ENCODE results near the gene DDX51. TPM values are rescaled to one million over a fixed set of nuclear protein-coding genes. Genes with fewer than 3 reads are reported as not detected.

Gene DDX51
- total and polyA plus RNA-seq, 2 experiments from 2014 or later: 12.4 to 18.3 TPM

DNA sequence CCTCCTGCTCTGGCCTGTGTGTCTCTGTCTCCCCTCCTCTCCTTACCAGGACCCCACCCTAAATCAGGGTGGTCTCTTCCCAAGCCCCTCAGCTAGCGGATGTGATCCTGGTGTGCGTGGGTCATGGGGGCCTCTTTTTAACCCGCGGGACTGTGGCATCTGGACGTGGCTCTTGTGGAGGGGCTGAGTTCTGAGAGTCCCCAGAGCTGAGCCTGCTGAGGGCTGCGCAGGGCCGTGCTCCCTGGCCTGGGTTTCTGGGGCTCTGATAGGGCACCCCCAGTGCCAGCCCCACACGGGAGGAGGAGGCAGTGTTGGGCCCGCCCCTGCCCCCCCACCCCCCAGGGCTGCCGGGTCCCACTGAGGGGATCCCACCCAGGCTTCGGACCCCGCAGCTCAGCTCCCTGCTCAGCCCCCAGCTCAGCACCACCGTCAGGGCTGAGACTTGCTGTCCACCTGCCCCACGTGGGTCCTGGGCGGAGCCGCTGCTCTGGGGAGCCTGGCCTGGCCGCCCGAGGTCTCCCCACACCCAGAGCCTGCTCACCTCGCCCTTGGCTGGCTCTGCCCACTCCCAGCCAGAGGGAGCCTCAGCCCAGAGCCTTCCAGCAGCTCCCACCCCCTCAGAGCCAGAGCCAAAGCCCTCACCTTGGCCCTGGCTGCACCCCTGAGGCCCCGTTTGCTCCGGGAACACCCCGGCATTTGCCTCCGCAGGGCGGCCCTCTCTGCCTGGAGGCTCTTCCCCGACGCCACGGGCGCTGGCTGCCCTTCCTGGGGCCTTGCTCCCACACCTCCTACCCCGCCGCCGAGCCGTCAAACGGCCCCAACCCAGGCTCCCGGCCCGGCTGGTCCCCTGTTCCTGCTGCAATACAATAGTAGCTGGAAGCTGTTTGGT, 31.6 kb upstream of the DDX51 start:
- peaks cover 21% of the 10 kb centered on the region for H3K27me3 Mint-ChIP-seq (ENCODE audit: insufficient read depth, low read depth, poor library complexity)
- Histone ChIP-seq H3K4me3 (no peak overlapping the region), H3K4me2 (no peak overlapping the region), H3F3A (replicated peaks; ENCODE audit: low read depth) (no peaks in the 10 kb centered on the region), H3K27me3 (ENCODE audit: insufficient read depth) (no peaks in the 10 kb centered on the region), H4K20me1 (replicated peaks; ENCODE audit: insufficient read depth) (no peaks in the 10 kb centered on the region; the same call in 1 of the 2 replicates), H3K9me2 (ENCODE audit: insufficient read depth) (no peaks in the 10 kb centered on the region), H3K27ac (ENCODE audit: low read depth) (no peak overlapping the region), H3K4me1 (ENCODE audit: insufficient read depth) (no peaks in the 10 kb centered on the region), H3K79me2 (replicated peaks; ENCODE audit: insufficient read depth) (no peaks in the 10 kb centered on the region), H3K36me3 (ENCODE audit: insufficient read depth) (no peaks in the 10 kb centered on the region), H2AFZ (no peak overlapping the region)
- H3K9me3 Mint-ChIP-seq: no peaks in the 10 kb centered on the region
- ATAC-seq (peak; percentile 39), DNase-seq (ENCODE audit: low spot score) (no peak)
- H3K4me3 Mint-ChIP-seq: no peak overlapping the region
- no peaks in the 10 kb centered on the region for H3K36me3 Mint-ChIP-seq (ENCODE audit: low read depth)
- no peak overlapping the region for H3K27ac Mint-ChIP-seq
- TF ChIP-seq EZH2 (IDR thresholded peaks at IDR 0.05; ENCODE audit: low read depth, unreplicated experiment): no peak
- H3K4me1 Mint-ChIP-seq: peaks cover 6% of the 10 kb centered on the region; the same call in 2 of the 3 replicates

DNA sequence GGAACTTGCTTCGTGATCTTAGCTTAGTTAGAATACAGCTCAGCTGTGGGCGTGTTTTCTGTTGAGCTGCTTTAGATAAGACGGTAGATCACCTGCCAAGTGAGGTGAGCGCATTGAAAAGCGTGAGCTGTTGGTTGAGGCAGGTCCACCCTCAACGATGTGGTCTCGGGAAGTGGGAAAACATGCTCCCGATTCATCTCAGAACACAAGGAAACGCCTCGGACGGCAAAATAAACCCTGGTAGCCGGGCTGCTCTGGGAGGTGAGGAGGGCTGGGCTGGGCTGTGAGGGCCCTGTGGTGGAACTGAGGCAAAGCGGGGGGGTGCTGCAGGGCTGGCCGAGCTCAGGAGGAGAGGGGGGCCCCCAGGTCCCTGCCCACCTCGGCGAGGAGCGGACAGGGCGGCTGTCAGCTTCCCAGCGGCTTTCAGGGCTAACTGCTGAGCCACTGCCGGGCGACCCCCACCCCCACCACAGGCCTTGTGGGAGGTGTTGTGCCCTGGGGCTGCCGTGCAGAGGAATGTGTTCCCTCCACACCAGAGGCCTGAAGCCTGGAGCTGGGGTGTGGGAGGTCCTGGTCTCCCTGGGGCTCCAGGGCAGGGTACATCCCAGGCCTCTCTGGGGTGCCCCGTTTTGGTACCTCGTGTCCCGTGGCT, 30.8 kb upstream of the DDX51 start:
- no peak for DNase-seq (ENCODE audit: low spot score)
- ATAC-seq: peak; percentile 12; the same call in 2 of the 3 replicates
- H3K4me3 ChIP-seq: no peak overlapping the region
- Mint-ChIP-seq H3K4me3 (no peak overlapping the region), H3K27ac (no peak overlapping the region), H3K9me3 (no peaks in the 10 kb centered on the region), H3K27me3 (ENCODE audit: insufficient read depth, low read depth, poor library complexity) (peaks cover 19% of the 10 kb centered on the region), H3K4me1 (peaks cover 6% of the 10 kb centered on the region; the same call in 2 of the 3 replicates), H3K36me3 (ENCODE audit: low read depth) (no peaks in the 10 kb centered on the region)
- no peaks in the 10 kb centered on the region for H3K27me3 ChIP-seq (ENCODE audit: insufficient read depth)
- H2AFZ ChIP-seq: no peak overlapping the region
- no peaks in the 10 kb centered on the region for H3K9me2 ChIP-seq (ENCODE audit: insufficient read depth)
- no peaks in the 10 kb centered on the region for H3K4me1 ChIP-seq (ENCODE audit: insufficient read depth)
- H3K4me2 ChIP-seq: no peak overlapping the region
- H3K36me3 ChIP-seq (ENCODE audit: insufficient read depth): no peaks in the 10 kb centered on the region
- no peaks in the 10 kb centered on the region for H3K79me2 ChIP-seq (replicated peaks; ENCODE audit: insufficient read depth)
- no peak overlapping the region for H3K27ac ChIP-seq (ENCODE audit: low read depth)
- H4K20me1 ChIP-seq (replicated peaks; ENCODE audit: insufficient read depth): no peaks in the 10 kb centered on the region; the same call in 1 of the 2 replicates
- H3F3A ChIP-seq (replicated peaks; ENCODE audit: low read depth): no peaks in the 10 kb centered on the region
- TF ChIP-seq NANOG (IDR thresholded peaks at IDR 0.05; ENCODE audit: borderline replicate concordance): no peak
- no peak for TF ChIP-seq ZNF114 (CRISPR knock-in tag; IDR thresholded peaks at IDR 0.05)
- TF ChIP-seq, protein P1, sequence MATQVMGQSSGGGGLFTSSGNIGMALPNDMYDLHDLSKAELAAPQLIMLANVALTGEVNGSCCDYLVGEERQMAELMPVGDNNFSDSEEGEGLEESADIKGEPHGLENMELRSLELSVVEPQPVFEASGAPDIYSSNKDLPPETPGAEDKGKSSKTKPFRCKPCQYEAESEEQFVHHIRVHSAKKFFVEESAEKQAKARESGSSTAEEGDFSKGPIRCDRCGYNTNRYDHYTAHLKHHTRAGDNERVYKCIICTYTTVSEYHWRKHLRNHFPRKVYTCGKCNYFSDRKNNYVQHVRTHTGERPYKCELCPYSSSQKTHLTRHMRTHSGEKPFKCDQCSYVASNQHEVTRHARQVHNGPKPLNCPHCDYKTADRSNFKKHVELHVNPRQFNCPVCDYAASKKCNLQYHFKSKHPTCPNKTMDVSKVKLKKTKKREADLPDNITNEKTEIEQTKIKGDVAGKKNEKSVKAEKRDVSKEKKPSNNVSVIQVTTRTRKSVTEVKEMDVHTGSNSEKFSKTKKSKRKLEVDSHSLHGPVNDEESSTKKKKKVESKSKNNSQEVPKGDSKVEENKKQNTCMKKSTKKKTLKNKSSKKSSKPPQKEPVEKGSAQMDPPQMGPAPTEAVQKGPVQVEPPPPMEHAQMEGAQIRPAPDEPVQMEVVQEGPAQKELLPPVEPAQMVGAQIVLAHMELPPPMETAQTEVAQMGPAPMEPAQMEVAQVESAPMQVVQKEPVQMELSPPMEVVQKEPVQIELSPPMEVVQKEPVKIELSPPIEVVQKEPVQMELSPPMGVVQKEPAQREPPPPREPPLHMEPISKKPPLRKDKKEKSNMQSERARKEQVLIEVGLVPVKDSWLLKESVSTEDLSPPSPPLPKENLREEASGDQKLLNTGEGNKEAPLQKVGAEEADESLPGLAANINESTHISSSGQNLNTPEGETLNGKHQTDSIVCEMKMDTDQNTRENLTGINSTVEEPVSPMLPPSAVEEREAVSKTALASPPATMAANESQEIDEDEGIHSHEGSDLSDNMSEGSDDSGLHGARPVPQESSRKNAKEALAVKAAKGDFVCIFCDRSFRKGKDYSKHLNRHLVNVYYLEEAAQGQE (IDR thresholded peaks at IDR 0.05; ENCODE audit: unreplicated experiment): no peak
- TF ChIP-seq STAT1 (IDR thresholded peaks at IDR 0.05; ENCODE audit: unreplicated experiment): no peak
- TF ChIP-seq, protein P2, sequence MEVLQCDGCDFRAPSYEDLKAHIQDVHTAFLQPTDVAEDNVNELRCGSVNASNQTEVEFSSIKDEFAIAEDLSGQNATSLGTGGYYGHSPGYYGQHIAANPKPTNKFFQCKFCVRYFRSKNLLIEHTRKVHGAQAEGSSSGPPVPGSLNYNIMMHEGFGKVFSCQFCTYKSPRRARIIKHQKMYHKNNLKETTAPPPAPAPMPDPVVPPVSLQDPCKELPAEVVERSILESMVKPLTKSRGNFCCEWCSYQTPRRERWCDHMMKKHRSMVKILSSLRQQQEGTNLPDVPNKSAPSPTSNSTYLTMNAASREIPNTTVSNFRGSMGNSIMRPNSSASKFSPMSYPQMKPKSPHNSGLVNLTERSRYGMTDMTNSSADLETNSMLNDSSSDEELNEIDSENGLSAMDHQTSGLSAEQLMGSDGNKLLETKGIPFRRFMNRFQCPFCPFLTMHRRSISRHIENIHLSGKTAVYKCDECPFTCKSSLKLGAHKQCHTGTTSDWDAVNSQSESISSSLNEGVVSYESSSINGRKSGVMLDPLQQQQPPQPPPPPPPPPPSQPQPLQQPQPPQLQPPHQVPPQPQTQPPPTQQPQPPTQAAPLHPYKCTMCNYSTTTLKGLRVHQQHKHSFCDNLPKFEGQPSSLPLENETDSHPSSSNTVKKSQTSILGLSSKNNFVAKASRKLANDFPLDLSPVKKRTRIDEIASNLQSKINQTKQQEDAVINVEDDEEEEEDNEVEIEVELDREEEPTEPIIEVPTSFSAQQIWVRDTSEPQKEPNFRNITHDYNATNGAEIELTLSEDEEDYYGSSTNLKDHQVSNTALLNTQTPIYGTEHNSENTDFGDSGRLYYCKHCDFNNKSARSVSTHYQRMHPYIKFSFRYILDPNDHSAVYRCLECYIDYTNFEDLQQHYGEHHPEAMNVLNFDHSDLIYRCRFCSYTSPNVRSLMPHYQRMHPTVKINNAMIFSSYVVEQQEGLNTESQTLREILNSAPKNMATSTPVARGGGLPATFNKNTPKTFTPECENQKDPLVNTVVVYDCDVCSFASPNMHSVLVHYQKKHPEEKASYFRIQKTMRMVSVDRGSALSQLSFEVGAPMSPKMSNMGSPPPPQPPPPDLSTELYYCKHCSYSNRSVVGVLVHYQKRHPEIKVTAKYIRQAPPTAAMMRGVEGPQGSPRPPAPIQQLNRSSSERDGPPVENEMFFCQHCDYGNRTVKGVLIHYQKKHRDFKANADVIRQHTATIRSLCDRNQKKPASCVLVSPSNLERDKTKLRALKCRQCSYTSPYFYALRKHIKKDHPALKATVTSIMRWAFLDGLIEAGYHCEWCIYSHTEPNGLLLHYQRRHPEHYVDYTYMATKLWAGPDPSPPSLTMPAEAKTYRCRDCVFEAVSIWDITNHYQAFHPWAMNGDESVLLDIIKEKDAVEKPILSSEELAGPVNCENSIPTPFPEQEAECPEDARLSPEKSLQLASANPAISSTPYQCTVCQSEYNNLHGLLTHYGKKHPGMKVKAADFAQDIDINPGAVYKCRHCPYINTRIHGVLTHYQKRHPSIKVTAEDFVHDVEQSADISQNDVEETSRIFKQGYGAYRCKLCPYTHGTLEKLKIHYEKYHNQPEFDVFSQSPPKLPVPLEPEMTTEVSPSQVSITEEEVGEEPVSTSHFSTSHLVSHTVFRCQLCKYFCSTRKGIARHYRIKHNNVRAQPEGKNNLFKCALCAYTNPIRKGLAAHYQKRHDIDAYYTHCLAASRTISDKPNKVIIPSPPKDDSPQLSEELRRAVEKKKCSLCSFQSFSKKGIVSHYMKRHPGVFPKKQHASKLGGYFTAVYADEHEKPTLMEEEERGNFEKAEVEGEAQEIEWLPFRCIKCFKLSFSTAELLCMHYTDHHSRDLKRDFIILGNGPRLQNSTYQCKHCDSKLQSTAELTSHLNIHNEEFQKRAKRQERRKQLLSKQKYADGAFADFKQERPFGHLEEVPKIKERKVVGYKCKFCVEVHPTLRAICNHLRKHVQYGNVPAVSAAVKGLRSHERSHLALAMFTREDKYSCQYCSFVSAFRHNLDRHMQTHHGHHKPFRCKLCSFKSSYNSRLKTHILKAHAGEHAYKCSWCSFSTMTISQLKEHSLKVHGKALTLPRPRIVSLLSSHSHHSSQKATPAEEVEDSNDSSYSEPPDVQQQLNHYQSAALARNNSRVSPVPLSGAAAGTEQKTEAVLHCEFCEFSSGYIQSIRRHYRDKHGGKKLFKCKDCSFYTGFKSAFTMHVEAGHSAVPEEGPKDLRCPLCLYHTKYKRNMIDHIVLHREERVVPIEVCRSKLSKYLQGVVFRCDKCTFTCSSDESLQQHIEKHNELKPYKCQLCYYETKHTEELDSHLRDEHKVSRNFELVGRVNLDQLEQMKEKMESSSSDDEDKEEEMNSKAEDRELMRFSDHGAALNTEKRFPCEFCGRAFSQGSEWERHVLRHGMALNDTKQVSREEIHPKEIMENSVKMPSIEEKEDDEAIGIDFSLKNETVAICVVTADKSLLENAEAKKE (CRISPR knock-in tag; IDR thresholded peaks at IDR 0.05): no peak
- TF ChIP-seq CREB1 (CRISPR knock-in tag; IDR thresholded peaks at IDR 0.05; ENCODE audit: low read depth): no peak
- no peak for TF ChIP-seq POLR2AphosphoS5 (IDR thresholded peaks at IDR 0.05; ENCODE audit: low read depth)
- TF ChIP-seq ZNF331 (CRISPR knock-in tag; IDR thresholded peaks at IDR 0.05; ENCODE audit: low read depth): no peak

All from GM23338 (cell line).